A204.1 (cell line): ENCODE results near the gene DNASE1L2.
"Not testable (repeated sequence)": the region's sequence is repeated elsewhere in the genome, so short reads cannot be mapped to it uniquely, and the experiment has no call there.

Source experiments
- FAIRE-seq: peaks from 2 replicates; lab custom pipeline; 2012; peaks lifted over from hg19 to GRCh38; lab: Jason Lieb, UNC

Gene DNASE1L2

DNA sequence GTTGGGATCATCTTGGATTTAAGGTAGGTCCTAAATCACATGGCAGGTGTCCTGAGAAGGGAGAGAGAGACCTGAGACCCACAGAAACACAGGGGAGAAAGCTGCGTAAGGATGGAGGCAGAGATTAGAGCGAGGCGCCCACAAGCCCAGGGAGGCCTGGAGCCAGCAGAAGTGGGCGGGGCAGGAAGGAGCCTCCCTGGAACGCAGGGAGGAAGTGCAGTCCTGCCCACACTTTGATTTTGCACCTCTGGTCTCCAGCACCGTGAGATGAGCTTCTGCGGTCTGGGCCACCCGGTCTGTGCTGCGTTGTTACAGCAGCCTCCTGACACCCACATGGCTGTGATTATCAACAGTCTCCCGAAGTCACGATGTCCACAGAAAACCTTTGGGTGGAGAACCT lies 6.4 kb downstream of the DNASE1L2 start:
- no peak for FAIRE-seq

DNA sequence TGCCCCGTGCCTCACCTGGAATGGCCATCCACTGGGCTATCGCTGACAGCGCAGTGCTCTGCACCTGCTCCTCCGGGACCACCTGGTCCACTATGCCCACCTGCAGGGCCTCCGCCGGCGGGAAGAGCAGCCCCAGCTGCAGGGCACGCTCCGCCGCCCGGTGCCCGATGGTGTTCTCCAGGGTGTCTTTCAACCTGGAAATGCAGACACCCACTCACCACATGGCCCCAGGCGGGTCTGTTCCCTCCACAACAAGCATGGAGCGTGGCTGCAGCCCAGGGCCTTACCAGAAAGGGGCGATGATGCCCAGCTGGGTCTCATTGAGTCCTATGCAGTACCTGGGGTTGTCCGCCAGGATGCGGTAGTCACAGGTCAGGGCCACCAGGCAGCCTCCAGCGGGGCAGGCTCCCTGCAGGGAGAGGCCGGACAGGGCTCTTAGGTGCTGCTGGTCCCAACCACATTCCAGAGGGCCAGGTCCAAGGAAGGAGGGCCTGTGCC lies 6.8 kb downstream of the DNASE1L2 start:
- FAIRE-seq, result no peak

DNA sequence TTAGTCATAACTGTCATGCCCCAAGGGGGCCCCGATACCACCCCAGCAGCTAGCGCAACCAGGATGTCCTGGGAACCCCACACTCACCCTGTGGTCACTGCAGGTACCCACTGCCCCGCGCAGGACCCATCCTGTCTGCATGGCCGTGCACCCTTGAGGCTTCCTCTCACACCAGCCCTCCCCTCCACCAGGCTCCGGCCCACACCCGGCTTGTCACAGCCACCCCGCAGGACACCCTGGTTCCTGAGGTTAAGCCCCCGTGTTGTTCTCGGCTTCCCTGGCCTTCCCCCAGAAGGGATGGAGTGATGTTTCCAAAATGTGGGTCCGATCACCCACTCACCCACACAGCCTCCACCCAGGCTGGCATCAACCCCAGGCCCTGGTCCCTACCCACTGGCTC lies 7.5 kb downstream of the DNASE1L2 start:
- no peak for FAIRE-seq

DNA sequence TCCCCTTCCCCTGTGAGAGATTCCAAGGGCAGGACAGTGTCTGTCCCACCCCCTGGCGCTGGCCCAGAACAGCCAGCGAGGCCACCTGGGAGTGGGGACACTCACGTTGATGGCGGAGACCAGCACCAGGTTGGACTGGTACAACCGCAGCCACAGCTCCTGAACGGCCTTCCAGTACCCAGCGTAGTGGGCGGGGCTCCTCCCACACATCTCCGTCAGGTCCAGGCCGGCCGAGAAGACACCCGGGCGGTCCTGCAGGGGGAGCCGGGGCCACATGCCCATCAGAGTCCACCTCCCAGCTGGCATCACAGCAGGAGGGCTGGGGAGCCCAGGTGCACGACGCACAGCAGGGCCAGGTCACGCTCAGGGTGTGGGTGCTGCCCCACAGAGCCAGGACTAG lies 8.1 kb downstream of the DNASE1L2 start:
- no peak for FAIRE-seq

DNA sequence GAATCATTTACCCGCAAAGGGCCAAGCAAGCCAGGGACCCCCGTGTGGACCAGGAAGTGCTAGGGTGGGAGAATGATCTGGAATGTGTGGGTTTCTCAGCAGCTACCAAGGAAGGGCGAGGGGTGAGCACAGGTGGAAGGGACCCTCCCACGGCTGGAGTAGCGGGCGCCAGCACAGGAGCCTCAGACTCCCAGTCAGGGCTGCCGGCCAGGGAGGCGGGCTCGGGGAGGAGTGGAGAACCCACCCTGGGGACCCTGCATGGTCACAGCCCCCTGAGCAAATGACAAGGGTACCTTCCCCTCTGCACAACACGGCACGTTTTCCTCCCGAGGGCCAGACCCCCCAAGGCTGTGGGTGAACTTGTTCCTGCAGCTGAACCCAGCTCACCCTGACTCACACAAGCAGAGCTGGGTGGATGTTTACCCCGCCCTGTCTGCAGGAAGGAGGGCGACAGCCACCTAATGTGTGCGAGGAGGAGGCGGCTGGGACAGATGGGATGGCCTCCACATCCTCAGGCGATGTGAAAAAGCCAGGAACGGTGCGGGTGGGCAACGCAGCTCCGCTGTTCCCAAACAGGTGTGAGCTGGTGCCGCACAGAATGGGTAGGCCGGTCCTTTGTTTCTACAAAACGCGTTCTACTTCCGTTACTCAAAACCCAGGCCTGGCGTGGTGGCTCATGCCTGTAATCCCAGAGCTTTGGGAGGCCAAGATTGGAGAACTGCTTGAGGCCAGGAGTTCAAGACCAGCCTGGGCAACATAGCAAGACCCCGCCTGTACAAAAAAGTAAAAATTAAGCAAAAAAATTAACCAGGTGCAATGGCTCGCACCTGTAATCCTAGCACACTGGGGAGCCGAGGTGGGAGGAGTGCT lies 8.9 kb downstream of the DNASE1L2 start:
- FAIRE-seq, result no peak

DNA sequence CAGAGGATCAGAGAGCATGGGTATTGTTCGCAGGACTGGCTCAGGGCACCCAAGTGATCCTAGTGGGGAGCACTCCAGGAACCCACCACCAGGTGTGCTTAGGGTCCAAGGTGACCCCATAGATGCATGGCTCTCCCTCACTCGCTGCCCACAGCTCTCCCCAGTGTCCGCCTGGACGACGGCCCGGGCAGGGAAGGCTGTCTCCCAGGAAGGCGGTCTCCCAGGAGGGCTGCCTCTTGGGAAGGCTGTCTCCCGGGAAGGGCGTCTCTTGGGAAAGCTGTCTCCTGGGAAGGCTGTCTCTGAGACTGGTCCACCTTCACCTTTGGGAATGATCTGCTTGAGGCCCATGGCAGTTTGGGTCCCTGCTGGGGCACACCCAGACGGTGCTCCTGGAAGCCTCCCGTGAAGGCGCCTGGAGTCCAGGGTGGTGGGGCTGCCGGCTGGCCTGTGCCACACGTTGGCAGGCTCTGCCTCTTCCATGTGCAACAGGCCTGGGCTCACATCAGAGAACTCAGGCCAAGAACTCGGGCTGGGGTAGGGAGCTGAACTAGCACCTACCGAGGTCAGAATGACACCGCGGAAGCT lies 10.1 kb downstream of the DNASE1L2 start:
- FAIRE-seq, result no peak

DNA sequence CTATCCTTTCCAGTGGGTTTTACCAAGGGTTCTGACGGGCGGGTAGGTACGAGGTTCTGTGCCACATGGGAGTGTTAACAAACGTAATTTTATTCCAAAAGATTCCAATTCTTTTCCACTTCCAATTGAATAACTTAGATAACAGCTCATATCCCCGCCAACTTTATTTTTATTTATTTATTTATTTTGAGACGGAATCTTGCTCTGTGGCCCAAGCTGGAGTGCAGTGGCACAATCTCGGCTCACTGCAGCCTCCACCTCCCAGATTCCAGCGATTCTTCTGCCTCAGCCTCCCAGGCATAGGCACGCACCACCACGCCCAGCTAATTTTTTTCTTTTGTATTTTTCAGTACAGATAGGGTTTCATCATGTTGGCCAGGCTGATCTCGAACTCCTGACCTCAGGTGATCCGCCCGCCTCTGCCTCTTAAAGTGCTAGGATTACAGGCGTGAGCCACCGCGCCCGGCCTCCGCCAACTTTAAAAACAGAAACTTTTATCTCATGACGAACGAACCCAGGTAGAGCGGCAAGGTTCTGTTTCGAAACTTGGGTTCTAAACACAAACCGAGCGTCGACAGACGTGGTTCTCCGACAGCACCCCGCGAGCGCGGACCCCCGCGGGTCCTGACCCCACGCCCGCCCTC lies 14.5 kb downstream of the DNASE1L2 start:
- FAIRE-seq, result no peak

DNA sequence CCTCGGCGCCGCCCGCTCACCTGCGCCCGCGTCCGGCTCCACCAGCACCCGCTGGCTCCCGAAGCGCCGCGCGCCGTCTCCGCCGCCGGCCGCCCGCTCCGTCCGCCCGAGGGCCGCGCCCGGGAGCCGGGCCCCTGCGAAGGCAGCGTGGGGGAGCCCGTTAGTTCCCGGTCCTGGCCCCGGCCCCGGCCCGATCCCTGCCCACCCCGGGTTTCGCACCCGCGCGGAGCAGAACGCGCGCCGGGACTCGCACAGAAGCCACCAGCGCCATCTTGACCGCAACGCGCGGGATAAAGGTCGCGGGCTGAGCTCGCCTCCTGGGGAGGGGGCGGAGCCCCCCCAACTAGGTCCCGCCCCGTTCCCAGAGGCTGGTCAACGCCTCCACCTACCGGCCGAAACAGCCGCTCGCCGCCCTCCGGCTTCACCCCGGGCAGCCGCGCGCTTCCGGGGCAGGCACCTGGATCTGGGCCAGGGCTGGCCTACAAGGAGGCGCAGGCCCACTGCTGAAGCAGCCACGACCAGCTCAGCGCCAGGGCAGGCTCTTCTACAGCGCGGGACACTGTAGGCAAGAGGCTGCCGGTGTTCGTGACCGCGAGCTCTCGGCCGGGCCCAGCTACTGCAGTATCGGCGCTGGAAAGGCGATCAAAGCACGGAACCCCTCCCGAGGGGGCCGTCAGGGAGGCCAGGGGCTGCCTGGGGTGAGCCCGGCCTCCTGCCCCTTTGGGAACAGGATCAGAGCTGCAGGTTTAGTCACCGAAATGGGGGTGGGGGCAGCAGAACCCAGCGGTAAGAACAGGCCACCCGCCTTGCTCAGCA lies 15.3 kb downstream of the DNASE1L2 start, which contains the start of gene ECI1:
ECI1 (minus strand) TSS at position 292 of the 816 bp plus-strand sequence; CDS start at position 271, 21 bp downstream.
- peak; percentile 87 for FAIRE-seq

DNA sequence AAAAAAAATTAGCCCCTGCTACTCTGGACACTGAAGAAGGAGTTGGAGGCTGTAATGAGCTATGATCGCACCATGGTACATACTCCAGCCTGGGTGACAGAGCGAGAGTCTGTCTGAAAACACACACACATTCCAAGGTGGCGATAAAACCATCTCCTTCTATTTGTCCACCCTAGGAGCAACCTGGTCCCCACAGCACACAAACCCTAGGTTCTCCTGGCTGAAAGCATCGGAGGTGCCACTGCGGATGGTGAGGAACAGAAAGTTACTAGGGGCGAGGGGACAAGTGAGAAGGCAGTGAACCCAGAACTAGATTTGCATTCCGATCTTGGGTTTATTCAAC lies 16.5 kb downstream of the DNASE1L2 start:
- FAIRE-seq, result no peak

DNA sequence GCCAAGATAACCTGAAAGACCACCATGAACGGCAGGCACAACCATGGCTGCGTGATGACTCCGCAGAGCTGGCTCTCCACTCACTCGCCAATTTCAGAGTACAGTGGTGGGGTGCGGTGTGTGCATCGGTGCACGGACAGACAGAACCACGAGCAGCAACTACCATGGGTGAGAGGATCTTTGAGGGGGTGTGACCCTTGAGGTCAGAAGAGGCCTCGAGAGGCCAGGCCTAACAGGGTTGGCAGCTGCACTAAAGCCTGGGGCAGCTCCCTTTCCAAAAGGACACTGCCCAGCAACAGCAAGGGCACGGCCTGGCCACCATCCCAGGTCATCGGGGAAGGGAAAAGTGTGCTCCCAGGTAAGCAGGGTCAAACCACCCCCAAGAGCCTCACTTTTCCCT lies 17.0 kb downstream of the DNASE1L2 start:
- FAIRE-seq, result no peak

DNA sequence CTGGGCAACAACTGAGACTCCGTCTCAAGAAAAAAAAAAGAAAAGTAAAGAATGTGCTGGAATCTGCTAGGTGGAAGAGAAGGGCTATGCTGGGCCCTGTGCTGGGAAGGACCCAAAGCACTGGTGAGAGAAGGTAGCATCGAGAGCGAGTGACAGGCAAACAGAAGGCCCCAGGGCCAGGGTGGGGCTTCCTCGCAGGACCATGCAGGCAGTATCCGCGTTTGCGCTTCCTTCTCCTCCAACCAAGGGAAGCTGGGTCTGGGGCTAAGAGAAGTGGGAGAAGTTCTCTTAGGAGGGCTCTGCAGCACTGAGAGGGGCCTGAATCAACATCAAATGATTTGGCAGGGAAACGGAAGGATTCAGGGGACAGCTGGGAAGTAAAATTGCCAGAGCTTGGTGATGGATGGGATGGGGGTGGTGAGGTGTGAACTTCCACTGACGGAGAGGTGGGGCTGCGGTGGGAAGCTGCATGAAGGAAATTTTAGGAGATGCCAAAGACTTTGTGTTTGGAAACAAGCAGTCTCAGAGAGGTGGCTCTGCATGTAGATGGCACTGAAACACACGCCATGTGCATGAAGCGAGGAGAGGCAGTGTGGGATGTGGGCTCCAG lies 20.4 kb downstream of the DNASE1L2 start:
- FAIRE-seq, result no peak

DNA sequence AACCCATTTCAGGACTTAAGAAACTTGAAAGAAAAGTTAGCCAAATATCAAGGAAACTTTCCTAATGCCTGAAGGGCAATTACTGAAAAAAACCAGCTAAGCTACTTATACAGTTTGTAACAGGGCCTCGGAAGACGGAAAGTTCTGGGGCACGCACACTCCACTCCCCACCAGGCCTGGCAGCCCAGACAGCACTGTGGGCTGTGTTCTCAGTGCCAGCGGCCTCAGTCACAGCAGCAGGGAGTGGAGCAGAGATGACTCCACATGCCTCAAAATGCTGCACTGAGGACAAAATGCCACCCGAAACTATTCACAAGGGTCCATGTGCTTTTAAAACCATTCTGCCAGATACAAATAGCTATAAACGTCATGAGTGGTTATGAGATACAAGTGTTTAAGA lies 21.5 kb downstream of the DNASE1L2 start:
- FAIRE-seq, result no peak

DNA sequence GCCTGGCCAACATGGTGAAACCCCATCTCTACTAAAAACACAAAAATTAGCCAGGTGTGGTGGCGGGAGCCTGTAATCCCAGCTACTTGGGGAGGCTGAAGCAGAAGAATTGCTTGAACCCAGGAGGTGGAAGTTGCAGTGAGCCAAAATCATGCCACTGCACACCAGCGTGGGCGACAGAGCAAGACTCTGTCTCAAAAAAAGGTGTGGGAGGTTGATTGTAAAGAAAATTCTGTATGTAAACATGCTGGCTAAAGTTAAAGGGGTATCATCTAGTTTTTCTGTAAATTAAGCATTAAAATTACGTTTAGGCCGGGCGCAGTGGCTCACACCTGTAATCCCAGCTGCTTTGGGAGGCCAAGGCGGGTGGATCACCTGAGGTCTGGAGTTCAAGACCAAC lies 22.3 kb downstream of the DNASE1L2 start:
- not testable (repeated sequence) for FAIRE-seq

DNA sequence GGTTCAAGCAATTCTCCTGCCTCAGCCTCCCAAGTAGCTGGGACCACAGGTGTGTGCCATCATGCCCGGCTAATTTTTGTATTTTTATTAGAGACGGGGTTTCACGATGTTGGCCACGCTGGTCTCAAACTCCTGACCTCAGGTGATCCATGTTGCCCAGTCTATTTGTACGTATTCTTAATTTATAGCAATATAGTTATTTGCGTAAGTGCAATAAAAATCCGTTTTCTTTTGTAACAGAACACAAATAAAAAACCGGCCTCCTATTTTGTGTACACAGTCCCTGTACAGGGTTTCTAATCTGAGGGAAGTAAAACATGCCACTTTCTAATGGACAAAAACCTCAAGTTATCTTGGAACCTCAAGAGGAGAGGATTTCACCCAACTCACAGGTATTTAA lies 24.0 kb downstream of the DNASE1L2 start:
- no peak for FAIRE-seq

DNA sequence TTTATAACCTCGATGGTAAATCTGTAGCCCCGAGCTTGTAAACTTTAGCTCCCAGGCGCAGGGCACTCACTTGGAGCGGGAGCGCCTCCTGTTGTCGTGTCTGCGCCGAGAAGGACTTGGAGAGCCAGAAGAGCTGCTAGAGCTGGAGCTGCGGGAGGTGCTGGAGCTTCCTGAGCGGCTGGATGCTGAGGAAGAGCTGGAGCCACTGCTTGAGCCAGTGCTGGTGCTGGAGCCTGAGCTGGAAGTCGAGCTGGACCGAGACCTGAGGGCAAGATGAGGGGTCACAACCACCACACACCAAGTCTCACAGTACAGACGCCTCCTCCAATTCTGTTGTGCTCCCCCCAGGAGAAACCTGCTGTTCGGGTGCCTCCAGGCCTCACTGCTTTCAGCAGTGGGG lies 26.8 kb downstream of the DNASE1L2 start:
- not testable (repeated sequence) for FAIRE-seq

DNA sequence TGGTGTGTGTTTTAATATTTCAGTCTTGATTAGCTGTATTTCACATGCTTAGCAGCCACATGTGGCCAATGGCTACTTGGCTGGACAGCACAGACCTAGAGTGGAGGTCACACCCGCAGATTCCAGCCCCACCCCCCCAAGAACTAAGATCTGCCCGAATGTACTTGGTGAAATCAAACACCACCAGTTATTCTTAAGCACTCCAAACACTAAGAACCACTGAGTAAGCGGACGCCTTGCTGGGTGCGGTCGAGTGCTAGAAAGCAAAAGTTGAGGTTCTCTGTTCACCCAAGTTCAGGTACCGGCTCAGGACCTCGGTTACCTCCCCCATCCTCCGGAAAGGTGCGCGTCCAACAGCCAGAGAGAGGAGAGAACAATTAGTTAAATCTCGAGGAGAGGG lies 30.6 kb downstream of the DNASE1L2 start:
- FAIRE-seq, result not testable (repeated sequence)

DNA sequence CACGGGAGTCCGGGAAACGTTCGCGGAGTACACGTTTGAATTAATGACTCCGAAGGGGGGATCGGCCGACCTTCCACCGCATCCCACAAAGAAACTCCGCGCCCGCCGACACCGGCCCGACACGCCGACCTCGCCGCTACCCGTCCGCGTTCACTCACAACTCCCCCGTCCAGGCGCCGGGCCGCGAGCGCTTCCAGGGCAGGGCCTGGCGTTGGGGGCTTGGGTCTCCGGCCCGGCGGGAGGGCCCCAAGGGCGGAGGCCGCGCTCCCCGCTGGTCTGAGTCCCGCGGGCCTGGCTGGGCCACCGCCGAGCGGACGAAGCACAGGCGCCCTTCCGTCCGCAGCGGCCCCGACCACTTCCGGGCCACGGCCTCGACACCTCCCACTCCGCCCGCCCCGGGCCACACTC lies 31.3 kb downstream of the DNASE1L2 start:
- not testable (repeated sequence) for FAIRE-seq

DNA sequence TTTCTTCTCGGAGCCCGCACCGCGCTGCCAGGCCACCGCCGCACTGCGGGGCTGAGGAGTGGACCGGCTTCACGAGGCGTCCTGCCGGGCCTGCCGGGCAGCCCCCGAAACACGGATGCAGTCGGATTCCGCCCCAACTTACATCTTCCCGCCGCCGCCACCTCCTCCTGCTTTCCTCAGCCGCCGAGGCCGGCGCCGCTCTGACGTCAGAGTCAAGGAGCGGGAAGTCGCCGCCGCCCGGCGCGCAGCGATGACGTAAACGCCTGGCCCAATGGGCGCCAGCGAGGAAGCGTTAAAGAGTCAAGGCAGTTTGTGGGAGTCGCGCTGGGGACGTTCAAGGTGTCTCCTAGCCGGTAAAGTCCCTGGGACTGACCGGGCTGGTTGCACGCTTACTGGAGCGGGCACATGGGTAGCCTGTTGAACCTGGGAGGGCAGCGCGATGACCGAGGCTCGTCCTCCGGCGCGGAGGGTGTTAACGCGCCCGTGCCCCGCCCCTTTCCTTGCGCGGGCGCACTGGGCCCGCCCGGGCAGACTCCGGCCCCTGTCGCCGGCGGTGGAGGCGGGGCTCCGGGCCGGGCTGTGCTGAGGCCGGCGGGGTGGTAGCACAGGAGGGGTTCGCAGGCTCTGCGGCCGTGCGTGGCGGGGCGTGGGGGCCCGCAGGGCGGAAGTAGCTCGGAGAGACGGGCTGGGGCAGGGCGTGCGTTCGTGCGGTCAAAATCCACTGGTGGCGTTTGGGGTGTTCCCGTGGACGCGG lies 31.8 kb downstream of the DNASE1L2 start, which contains the start of gene RNPS1:
RNPS1 (minus strand) TSS at position 214 of the 754 bp plus-strand sequence. CDS start 3,483 bp downstream, outside the sequence.
- FAIRE-seq, result no peak

DNA sequence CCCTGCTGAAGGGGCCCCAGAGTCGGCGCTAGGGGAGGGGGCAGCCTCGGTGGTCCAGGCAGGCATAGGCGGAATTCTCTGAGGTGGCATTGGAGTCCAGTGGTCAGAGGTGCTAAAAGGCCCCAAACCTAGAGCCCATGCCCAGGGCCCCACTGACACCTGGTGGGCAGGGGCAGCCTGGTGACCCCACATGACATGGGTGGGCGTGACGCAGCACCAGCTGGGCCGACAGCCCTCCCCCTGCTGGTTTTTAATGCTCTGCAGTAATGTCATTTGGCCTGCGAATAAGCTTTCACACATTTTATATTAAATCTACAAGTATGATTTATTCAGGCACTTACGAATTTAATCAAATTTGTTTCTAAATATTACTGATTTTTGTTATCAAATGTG lies 33.8 kb downstream of the DNASE1L2 start:
- FAIRE-seq, result no peak

DNA sequence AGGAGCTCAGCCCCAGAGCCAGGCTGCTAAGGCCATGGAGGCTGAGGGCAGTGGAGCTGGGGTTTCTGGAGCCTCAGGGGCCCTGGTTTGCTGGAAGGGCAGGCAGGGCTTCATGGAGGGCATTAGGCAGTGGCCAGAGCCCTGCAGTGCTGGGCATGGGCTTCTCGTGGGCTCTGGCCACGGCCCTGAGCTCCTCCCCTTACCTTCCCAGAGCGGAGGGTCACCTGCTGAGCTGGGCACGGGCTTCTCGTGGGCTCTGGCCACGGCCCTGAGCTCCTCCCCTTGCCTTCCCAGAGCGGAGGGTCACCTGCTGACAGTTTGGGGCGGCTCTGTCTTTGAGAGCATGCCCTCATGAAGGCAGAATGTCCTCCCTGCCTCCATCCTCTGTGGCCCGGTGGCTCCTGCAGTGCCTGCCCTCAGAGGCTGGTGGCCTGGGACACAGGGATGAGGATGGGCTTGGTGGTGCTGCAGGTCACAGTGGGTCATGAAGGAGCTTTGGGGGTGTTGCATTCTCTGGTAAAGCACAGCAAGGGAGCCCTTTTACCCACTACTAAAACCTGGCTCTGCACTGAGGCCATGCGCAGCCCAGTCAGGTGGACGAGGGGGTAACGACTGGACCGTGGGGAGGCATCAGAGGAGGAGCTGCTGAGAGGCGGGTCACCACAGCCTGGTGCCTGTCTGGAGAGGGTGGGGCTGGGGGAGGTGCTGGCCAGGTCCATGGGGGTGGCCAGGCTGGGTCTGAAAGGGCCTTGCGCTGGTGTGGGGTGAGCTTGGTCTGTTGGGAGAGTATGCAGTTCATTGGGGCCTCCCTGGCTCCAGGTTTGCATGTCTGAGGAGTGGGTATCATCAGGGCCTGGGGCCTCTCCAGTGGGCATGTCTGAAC lies 34.6 kb downstream of the DNASE1L2 start:
- FAIRE-seq, result no peak
